NCI-H526 treated with DMSO at 0.1 percent for 48 hours (cell line): ENCODE results near the gene MRPL41.
"Not testable (repeated sequence)": the region's sequence is repeated elsewhere in the genome, so short reads cannot be mapped to it uniquely, and the experiment has no call there.

Experiments
- DNase-seq: peaks from one replicate; lab custom pipeline; 2025; lab: John Stamatoyannopoulos, UW

Gene MRPL41

GRCh38 chr9:137522746-137523455 is 28.8 kb upstream of the MRPL41 start:
- DNase-seq: no peak

- no peak for DNase-seq
Measured at GRCh38 chr9:137524161-137524980, 27.3 kb upstream of the MRPL41 start.

- no peak for DNase-seq
Measured at GRCh38 chr9:137524981-137525317, 26.7 kb upstream of the MRPL41 start.

GRCh38 chr9:137530331-137530730 is 21.3 kb upstream of the MRPL41 start:
- DNase-seq: no peak

GRCh38 chr9:137531099-137531765 is 20.4 kb upstream of the MRPL41 start:
- DNase-seq: no peak

- not testable (repeated sequence) for DNase-seq
Measured at GRCh38 chr9:137532891-137533468, 18.7 kb upstream of the MRPL41 start.

GRCh38 chr9:137534256-137535119 is 17.2 kb upstream of the MRPL41 start:
- DNase-seq: peak; percentile 19

- DNase-seq: no peak
Measured at GRCh38 chr9:137535120-137535428, 16.6 kb upstream of the MRPL41 start.

- DNase-seq: not testable (repeated sequence)
Measured at GRCh38 chr9:137536594-137537131, 15.0 kb upstream of the MRPL41 start.

GRCh38 chr9:137538058-137538457 is 13.6 kb upstream of the MRPL41 start:
- no peak for DNase-seq

GRCh38 chr9:137540536-137540935 is 11.1 kb upstream of the MRPL41 start:
- DNase-seq: no peak

GRCh38 chr9:137542486-137542885 is 9.2 kb upstream of the MRPL41 start:
- DNase-seq: no peak

GRCh38 chr9:137543237-137543963 is 8.3 kb upstream of the MRPL41 start:
- DNase-seq: no peak

- no peak for DNase-seq
Measured at GRCh38 chr9:137544176-137544760, 7.4 kb upstream of the MRPL41 start.

- no peak for DNase-seq
Measured at GRCh38 chr9:137545123-137545522, 6.6 kb upstream of the MRPL41 start.

- DNase-seq: no peak
Measured at GRCh38 chr9:137547687-137548543, 3.8 kb upstream of the MRPL41 start.

GRCh38 chr9:137550231-137550621 is 1.5 kb upstream of the MRPL41 start, which contains the start of gene PNPLA7:
PNPLA7 (minus strand) TSS chr9:137550402; CDS start chr9:137550197, 205 bp downstream.
- peak; percentile 17 for DNase-seq

GRCh38 chr9:137550958-137551263 is 768 bp upstream of the MRPL41 start:
- not testable (repeated sequence) for DNase-seq

- no peak for DNase-seq
Measured at GRCh38 chr9:137552022-137552768, 516 bp downstream of the MRPL41 start.
